IPS DF 19.7 (cell line): ENCODE results near the gene EXPH5.
A peak's percentile ranks its signal among the peaks of the same experiment; 100 is the strongest.

Experiments used
- DNase-seq: peaks from one replicate; pipeline ENCODE4 v3.0.0-alpha.2; 2013; ENCODE audit warnings: low read depth, low spot score

Gene EXPH5

GRCh38 chr11:108518581-108518980, 75.0 kb downstream of the EXPH5 start:
- DNase-seq = no peak

- no peak for DNase-seq
Observed at GRCh38 chr11:108516125-108516524, 77.4 kb downstream of the EXPH5 start.

GRCh38 chr11:108512708-108513107, 80.9 kb downstream of the EXPH5 start:
- no peak for DNase-seq

GRCh38 chr11:108511851-108512474, 81.6 kb downstream of the EXPH5 start:
- DNase-seq = no peak

GRCh38 chr11:108508653-108509593, 84.6 kb downstream of the EXPH5 start:
- DNase-seq = no peak

GRCh38 chr11:108501396-108501795, 92.2 kb downstream of the EXPH5 start:
- no peak for DNase-seq

- DNase-seq = no peak
Observed at GRCh38 chr11:108500721-108501120, 92.8 kb downstream of the EXPH5 start.

GRCh38 chr11:108500169-108500568, 93.4 kb downstream of the EXPH5 start:
- DNase-seq = no peak

GRCh38 chr11:108498816-108499408, 94.7 kb downstream of the EXPH5 start:
- DNase-seq = no peak

GRCh38 chr11:108498046-108498815, 95.3 kb downstream of the EXPH5 start, which contains the start of gene POGLUT3:
Gene POGLUT3 (minus strand): TSS chr11:108498384. CDS start chr11:108498366, 18 bp downstream.
- no peak for DNase-seq

GRCh38 chr11:108497317-108498045, 96.1 kb downstream of the EXPH5 start:
- peak; percentile 86 for DNase-seq

- DNase-seq = no peak
Observed at GRCh38 chr11:108496643-108497256, 96.8 kb downstream of the EXPH5 start.

GRCh38 chr11:108495326-108495725, 98.2 kb downstream of the EXPH5 start:
- no peak for DNase-seq

- no peak for DNase-seq
Observed at GRCh38 chr11:108494182-108494581, 99.4 kb downstream of the EXPH5 start.

- no peak for DNase-seq
Observed at GRCh38 chr11:108491936-108492335, 101.6 kb downstream of the EXPH5 start.

GRCh38 chr11:108486828-108487227, 106.7 kb downstream of the EXPH5 start:
- DNase-seq = no peak

GRCh38 chr11:108486331-108486730, 107.2 kb downstream of the EXPH5 start:
- no peak for DNase-seq

- DNase-seq = no peak
Observed at GRCh38 chr11:108483163-108483562, 110.4 kb downstream of the EXPH5 start.

GRCh38 chr11:108474664-108475463, 118.7 kb downstream of the EXPH5 start:
- no peak for DNase-seq

- no peak for DNase-seq
Observed at GRCh38 chr11:108472681-108473080, 120.9 kb downstream of the EXPH5 start.
